CD4-positive, alpha-beta T cell (primary cell): ENCODE measurements around the gene BNIP2. TPM values are rescaled to one million over a fixed set of nuclear protein-coding genes. Genes with fewer than 3 reads are reported as not detected.

Experiments used
- ATAC-seq: fragments of 200-7000 bp; cut with Tn5 transposase; one replicate; pipeline ENCODE4 v1.10.0; 2022; ENCODE audit warnings: mild to moderate bottlenecking; ENCODE audit not compliant: poor library complexity
- CTCF ChIA-PET: fragments of 350-600 bp; sonication (Branson Sonifier 250); formaldehyde crosslinking; loops from one replicate; lab custom pipeline; 2021; ENCODE audit warnings: antibody characterized with exemption, inconsistent platforms; lab: Charles Lee
- POLR2A ChIA-PET: fragments of 350-600 bp; sonication (Branson Sonifier 250); formaldehyde crosslinking; loops from one replicate; lab custom pipeline; 2021; ENCODE audit warnings: antibody characterized with exemption, inconsistent platforms; lab: Charles Lee
- DNase-seq, 14 experiments: peaks; one replicate each; pipeline ENCODE4 v3.0.0-alpha.2; 2013 to 2020; ENCODE audit warnings: mixed read lengths in 2 of 14
- H3K27ac ChIP-seq, 2 donors: one replicate each; pipeline versions ENCODE4 v1.5.1 to v1.7.0; 2013; ENCODE audit warnings: low read length in 2 of 2, low read depth in 1 of 2, mild to moderate bottlenecking in 1 of 2
- H3K27me3 ChIP-seq, 2 experiments: 1 replicate in 1 of 2; 2 replicates in 1 of 2; pipeline versions ENCODE4 v1.6.1 to v1.7.0; 2013; ENCODE audit warnings: low read length in 2 of 2, control low read depth in 1 of 2, mild to moderate bottlenecking in 1 of 2, moderate library complexity in 1 of 2; ENCODE audit not compliant: insufficient read depth in 2 of 2, control insufficient read depth in 1 of 2
- H3K36me3 ChIP-seq: one replicate; pipeline ENCODE4 v1.6.1; 2013; ENCODE audit warnings: low read length, control low read depth; ENCODE audit not compliant: insufficient read depth
- H3K4me1 ChIP-seq: one replicate; pipeline ENCODE4 v1.6.1; 2013; ENCODE audit warnings: low read length, control low read depth; ENCODE audit not compliant: insufficient read depth
- H3K4me3 ChIP-seq: one replicate; pipeline ENCODE4 v1.5.1; 2013; ENCODE audit warnings: mild to moderate bottlenecking, low read length, moderate library complexity
- H3K9me3 ChIP-seq, 2 experiments: 1 replicate in 1 of 2; 2 replicates in 1 of 2; pipeline versions ENCODE4 v1.6.1 to v1.7.0; 2013; ENCODE audit warnings: low read length in 2 of 2, mild to moderate bottlenecking in 2 of 2, control low read depth in 1 of 2, moderate library complexity in 1 of 2; ENCODE audit not compliant: control insufficient read depth in 1 of 2, insufficient read depth in 1 of 2
- H3K27ac Mint-ChIP-seq: one replicate; pipeline ENCODE4 v1.8.0; 2020; ENCODE audit warnings: mixed read lengths
- H3K27me3 Mint-ChIP-seq: one replicate; pipeline ENCODE4 v1.8.0; 2021; ENCODE audit warnings: mixed read lengths
- H3K36me3 Mint-ChIP-seq: one replicate; pipeline ENCODE4 v1.8.0; 2021; ENCODE audit warnings: low read depth, mixed read lengths
- H3K4me1 Mint-ChIP-seq: one replicate; pipeline ENCODE4 v1.8.0; 2021; ENCODE audit warnings: low read depth, mixed read lengths
- H3K4me3 Mint-ChIP-seq: one replicate; pipeline ENCODE4 v1.8.0; 2020; ENCODE audit warnings: mild to moderate bottlenecking, mixed read lengths
- H3K9me3 Mint-ChIP-seq: one replicate; pipeline ENCODE4 v1.8.0; 2020; ENCODE audit warnings: mixed read lengths
- CTCF ChIP-seq: fragments of 200-600 bp; IDR thresholded peaks from one replicate; pipeline ENCODE4 v1.8.0; 2022; ENCODE audit warnings: antibody characterized with exemption, mild to moderate bottlenecking
- intact Hi-C, 2 experiments: fragments of 100-400 bp; cut with DNase I in 1 of 2; cut with micrococcal nuclease in 1 of 2; formaldehyde crosslinking; loops; one replicate each; pipeline versions ENCODE4 v1.15.1 to v1.9.0; 2023 to 2025; cut with DNase I, micrococcal nuclease
- total RNA-seq, 174 experiments: library from RNA in 2 of 174; stranded (reverse) in 2 of 174; gene quantifications; one replicate each; pipeline ENCODE4 v1.2.3 and lab custom pipeline; 2021 to 2026

The BNIP2 gene
- total RNA-seq, 2 experiments from 2014 or later = 109 TPM

- Mint-ChIP-seq H3K36me3 (peaks cover 87% of the 10 kb centered on the region), H3K27ac (no peak overlapping the region), H3K9me3 (no peaks in the 10 kb centered on the region), H3K4me1 (peaks cover 16% of the 10 kb centered on the region), H3K4me3 (no peak overlapping the region), H3K27me3 (no peaks in the 10 kb centered on the region)
- peaks cover 80% of the 10 kb centered on the region for H3K36me3 ChIP-seq
- no peak for TF ChIP-seq CTCF
- no peak overlapping the region for H3K27ac ChIP-seq
- peaks cover 4% of the 10 kb centered on the region for H3K4me1 ChIP-seq
- no peak for ATAC-seq
- ChIA-PET POLR2A (interaction anchor here (0.6 kb wide), 1 partner anchor 9 kb away, joined by 3 read pairs; no protein-coding TSS in a partner anchor), CTCF (interaction anchor here (1.2 kb wide), 1 partner anchor 646 kb away, joined by 3 read pairs; no protein-coding TSS in a partner anchor)
- DNase-seq = no peak
- H3K9me3 ChIP-seq = no peaks in the 10 kb centered on the region
- no peaks in the 10 kb centered on the region for H3K27me3 ChIP-seq
- intact Hi-C loops = loop anchor here (10.0 kb wide), 4 partner anchors 294 to 1976 kb away; partner anchors contain the start of genes ANXA2 (in 1 of the 2), CCNB2 (in 1 of the 2) and POLR2M (in 1 of the 2)
- no peak overlapping the region for H3K4me3 ChIP-seq
Observed at GRCh38 chr15:59680346-59680745, 8.8 kb downstream of the BNIP2 start.

- Mint-ChIP-seq H3K9me3 (no peaks in the 10 kb centered on the region), H3K27me3 (no peaks in the 10 kb centered on the region), H3K4me3 (no peak overlapping the region), H3K36me3 (peaks cover 92% of the 10 kb centered on the region), H3K4me1 (peaks cover 6% of the 10 kb centered on the region), H3K27ac (no peak overlapping the region)
- no peak for TF ChIP-seq CTCF
- DNase-seq (no peak), ATAC-seq (no peak)
- ChIA-PET CTCF (no interaction called here), POLR2A (no interaction called here)
- Histone ChIP-seq H3K9me3 (no peaks in the 10 kb centered on the region), H3K27me3 (no peaks in the 10 kb centered on the region), H3K27ac (no peak overlapping the region), H3K36me3 (peaks cover 80% of the 10 kb centered on the region), H3K4me1 (no peaks in the 10 kb centered on the region), H3K4me3 (no peak overlapping the region)
- intact Hi-C loops = no loop called here
Observed at GRCh38 chr15:59678620-59679019, 10.5 kb downstream of the BNIP2 start.

- H3K36me3 ChIP-seq = peaks cover 83% of the 10 kb centered on the region
- no peaks in the 10 kb centered on the region for H3K27me3 ChIP-seq
- H3K4me3 ChIP-seq = no peak overlapping the region
- no peak overlapping the region for H3K27ac ChIP-seq
- no peaks in the 10 kb centered on the region for H3K4me1 ChIP-seq
- no peak for DNase-seq
- H3K27ac Mint-ChIP-seq = no peak overlapping the region
- ATAC-seq = no peak
- no peaks in the 10 kb centered on the region for H3K9me3 Mint-ChIP-seq
- ChIA-PET POLR2A (no interaction called here), CTCF (no interaction called here)
- peaks cover 3% of the 10 kb centered on the region for H3K4me1 Mint-ChIP-seq
- H3K4me3 Mint-ChIP-seq = no peak overlapping the region
- H3K36me3 Mint-ChIP-seq = peaks cover 94% of the 10 kb centered on the region
- H3K27me3 Mint-ChIP-seq = no peaks in the 10 kb centered on the region
- H3K9me3 ChIP-seq = no peaks in the 10 kb centered on the region
- intact Hi-C loops = no loop called here
- TF ChIP-seq CTCF = no peak
Observed at GRCh38 chr15:59678172-59678571, 10.9 kb downstream of the BNIP2 start.
